ENCODE data around the gene SRD5A2. TPM values are rescaled to one million over a fixed set of nuclear protein-coding genes. Genes with fewer than 3 reads are reported as not detected.

The SRD5A2 gene
- total RNA-seq, 1 donor from 2014 or later = 0.65 TPM

Other genes starting within 250 kb of the SRD5A2 start
- 6.6 TPM for gene XDH, start 166.2 kb downstream of the SRD5A2 start, total RNA-seq